Osteocyte (in vitro differentiated cells): ENCODE results near the gene ITCH. TPM values are rescaled to one million over a fixed set of nuclear protein-coding genes. Genes with fewer than 3 reads are reported as not detected.
"Not testable (repeated sequence)": the region's sequence is repeated elsewhere in the genome, so short reads cannot be mapped to it uniquely, and the experiment has no call there.

ENCODE experiments used
- DNase-seq: peaks from one replicate; pipeline ENCODE4 v3.0.0; 2021; ENCODE audit warnings: mixed read lengths; ENCODE audit not compliant: unreplicated experiment; ENCODE audit errors: extremely low spot score
- H3K27ac Mint-ChIP-seq: one replicate; pipeline ENCODE4 v1.8.0; 2021; ENCODE audit warnings: mild to moderate bottlenecking, mixed read lengths; ENCODE audit not compliant: unreplicated experiment
- H3K27me3 Mint-ChIP-seq: one replicate; pipeline ENCODE4 v1.8.0; 2021; ENCODE audit warnings: mixed read lengths; ENCODE audit not compliant: unreplicated experiment
- H3K36me3 Mint-ChIP-seq: one replicate; pipeline ENCODE4 v1.8.0; 2021; ENCODE audit warnings: mixed read lengths; ENCODE audit not compliant: unreplicated experiment
- H3K4me1 Mint-ChIP-seq: one replicate; pipeline ENCODE4 v1.8.0; 2021; ENCODE audit warnings: mixed read lengths; ENCODE audit not compliant: unreplicated experiment
- H3K4me3 Mint-ChIP-seq: one replicate; pipeline ENCODE4 v1.8.0; 2021; ENCODE audit warnings: mild to moderate bottlenecking, moderate library complexity, mixed read lengths; ENCODE audit not compliant: unreplicated experiment
- H3K9me3 Mint-ChIP-seq: one replicate; pipeline ENCODE4 v1.8.0; 2021; ENCODE audit warnings: mixed read lengths; ENCODE audit not compliant: unreplicated experiment
- total RNA-seq: library from RNA; stranded (reverse); gene quantifications from 2 replicates; pipeline ENCODE4 v1.2.1, GENCODE V29; 2021
- TF ChIP-seq, protein P1 (sequence below): fragments of 200-600 bp; sonication (generic); IDR thresholded peaks from 2 replicates; pipeline ENCODE4 v1.5.0; 2021; ENCODE audit warnings: antibody characterized with exemption, mild to moderate bottlenecking, moderate library complexity

ITCH gene
- total RNA-seq, 1 donor from 2014 or later, result 55.4 TPM

DNA sequence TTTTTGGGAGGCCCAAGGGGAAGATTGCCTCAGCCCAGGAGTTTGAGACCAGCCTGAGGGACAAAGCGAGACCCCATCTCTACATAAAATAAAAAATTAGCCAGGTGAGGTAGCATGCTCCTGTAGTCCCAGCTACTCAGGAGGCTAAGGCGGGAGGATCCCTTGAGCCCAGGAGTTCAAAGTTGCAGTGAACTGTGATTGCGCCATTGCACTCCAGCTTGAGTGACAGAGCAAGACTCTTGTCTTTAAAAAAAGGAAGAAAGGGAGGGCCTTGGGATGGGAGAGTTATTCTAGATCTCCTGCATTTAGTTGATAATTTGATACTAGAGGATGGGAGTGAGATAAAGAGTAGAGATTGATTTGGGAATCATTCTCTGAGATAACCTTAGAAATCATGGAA, 68.1 kb downstream of the ITCH start:
- Mint-ChIP-seq H3K27ac (no peak overlapping the region), H3K9me3 (no peaks in the 10 kb centered on the region), H3K36me3 (peaks cover 23% of the 10 kb centered on the region), H3K4me1 (no peaks in the 10 kb centered on the region), H3K4me3 (no peak overlapping the region), H3K27me3 (no peaks in the 10 kb centered on the region)
- TF ChIP-seq, protein P1, sequence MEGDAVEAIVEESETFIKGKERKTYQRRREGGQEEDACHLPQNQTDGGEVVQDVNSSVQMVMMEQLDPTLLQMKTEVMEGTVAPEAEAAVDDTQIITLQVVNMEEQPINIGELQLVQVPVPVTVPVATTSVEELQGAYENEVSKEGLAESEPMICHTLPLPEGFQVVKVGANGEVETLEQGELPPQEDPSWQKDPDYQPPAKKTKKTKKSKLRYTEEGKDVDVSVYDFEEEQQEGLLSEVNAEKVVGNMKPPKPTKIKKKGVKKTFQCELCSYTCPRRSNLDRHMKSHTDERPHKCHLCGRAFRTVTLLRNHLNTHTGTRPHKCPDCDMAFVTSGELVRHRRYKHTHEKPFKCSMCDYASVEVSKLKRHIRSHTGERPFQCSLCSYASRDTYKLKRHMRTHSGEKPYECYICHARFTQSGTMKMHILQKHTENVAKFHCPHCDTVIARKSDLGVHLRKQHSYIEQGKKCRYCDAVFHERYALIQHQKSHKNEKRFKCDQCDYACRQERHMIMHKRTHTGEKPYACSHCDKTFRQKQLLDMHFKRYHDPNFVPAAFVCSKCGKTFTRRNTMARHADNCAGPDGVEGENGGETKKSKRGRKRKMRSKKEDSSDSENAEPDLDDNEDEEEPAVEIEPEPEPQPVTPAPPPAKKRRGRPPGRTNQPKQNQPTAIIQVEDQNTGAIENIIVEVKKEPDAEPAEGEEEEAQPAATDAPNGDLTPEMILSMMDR, result no peak
- no peak for DNase-seq

DNA sequence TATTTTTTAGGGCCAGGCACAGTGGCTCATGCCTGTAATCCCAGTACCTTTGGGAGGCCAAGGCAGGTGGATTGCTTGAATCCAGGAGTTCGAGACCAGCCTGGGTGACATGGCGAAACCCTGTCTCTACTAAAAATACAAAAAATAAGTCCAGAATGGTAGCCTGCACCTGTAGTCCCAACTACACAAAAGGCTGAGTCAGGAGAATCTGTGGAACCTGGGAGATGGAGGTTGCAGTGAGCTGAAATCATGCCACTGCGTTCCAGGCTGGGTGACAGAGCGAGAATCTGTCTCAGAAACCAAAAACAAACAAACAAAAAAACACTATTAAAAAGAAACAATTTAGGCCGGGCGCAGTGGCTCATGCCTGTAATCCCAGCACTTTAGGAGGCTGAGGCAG, 69.6 kb downstream of the ITCH start:
- H3K27ac Mint-ChIP-seq, H3K27me3 Mint-ChIP-seq, H3K4me3 Mint-ChIP-seq, H3K9me3 Mint-ChIP-seq, H3K4me1 Mint-ChIP-seq, DNase-seq: not testable (repeated sequence)
- H3K36me3 Mint-ChIP-seq, result peaks cover 22% of the 10 kb centered on the region

DNA sequence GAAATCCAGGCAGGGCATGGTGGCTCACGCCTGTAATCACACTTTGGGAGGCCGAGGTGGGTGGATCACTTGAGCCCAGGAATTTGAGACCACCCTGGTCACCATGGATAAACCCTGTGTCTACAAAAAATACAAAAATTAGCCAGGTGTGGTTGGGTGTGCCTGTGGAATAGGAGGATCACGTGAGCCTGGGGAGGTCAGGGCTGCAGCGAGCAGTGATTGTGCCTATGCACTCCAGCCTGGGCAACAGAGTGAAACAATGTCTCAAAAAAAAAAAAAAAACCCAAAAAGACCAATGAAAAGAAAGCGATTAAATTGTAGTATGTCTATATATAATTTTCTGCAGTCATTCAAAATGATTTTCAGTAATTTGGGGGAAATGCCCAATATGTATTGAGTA, 70.3 kb downstream of the ITCH start:
- peaks cover 24% of the 10 kb centered on the region for H3K36me3 Mint-ChIP-seq
- H3K9me3 Mint-ChIP-seq, result no peaks in the 10 kb centered on the region
- no peaks in the 10 kb centered on the region for H3K27me3 Mint-ChIP-seq
- no peak overlapping the region for H3K27ac Mint-ChIP-seq
- H3K4me3 Mint-ChIP-seq, result no peak overlapping the region
- DNase-seq, result no peak
- H3K4me1 Mint-ChIP-seq, result no peaks in the 10 kb centered on the region
- TF ChIP-seq, protein P1, result no peak

DNA sequence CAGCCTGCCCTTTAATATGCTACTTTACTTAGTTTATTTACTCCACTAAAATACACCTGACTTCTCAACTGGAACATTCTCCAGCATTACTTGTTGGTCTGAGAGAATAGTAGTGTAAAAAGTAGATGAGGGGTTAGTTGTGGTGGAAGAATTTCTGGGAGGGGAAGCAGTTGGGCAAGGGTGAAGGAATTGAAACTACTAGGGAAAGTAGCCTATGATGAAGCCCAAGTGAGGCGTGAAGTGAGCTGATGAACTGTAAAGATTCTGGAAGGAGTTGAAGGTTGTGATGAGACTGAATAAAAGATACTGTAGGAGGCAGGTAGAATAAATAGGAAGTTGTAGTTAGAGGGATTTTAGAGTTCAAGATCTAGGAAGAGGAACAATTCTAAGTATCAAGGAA, 72.5 kb downstream of the ITCH start:
- TF ChIP-seq, protein P1, result no peak
- no peak for DNase-seq
- Mint-ChIP-seq H3K9me3 (no peaks in the 10 kb centered on the region), H3K36me3 (peaks cover 31% of the 10 kb centered on the region), H3K27me3 (no peaks in the 10 kb centered on the region), H3K4me1 (no peaks in the 10 kb centered on the region), H3K4me3 (no peak overlapping the region), H3K27ac (peak overlapping the region; percentile 1)

DNA sequence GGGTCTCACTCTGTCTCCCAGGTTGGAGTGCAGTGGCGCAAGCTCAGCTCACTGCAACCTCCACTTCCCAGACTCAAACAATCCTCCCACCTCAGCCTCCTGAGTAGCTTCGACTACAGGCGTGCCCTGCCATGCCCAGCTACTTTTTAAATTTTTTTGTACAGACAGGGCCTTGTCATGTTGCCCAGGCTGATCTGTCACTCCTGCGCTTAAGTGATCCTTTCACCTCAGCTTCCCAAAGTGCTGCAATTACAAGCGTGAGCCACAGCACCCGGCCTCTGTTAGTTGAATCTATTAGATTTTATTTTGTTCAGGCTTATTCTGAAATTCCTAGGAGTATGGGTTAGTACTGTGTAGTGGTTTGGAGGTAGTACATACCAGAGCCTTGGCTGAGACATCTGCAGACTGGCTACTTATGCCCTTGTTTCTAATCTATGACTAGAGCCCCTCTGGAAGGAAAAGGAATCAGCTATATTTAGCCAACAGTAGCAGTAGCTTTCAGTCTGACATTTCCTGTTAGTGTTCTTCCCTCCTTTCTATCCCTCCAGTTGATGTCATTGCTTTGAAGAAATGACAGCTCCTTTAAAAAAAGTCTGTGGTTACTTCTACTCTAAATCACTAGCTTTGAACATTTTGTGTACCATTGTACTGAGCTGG, 74.4 kb downstream of the ITCH start:
- Mint-ChIP-seq H3K4me1 (no peaks in the 10 kb centered on the region), H3K27me3 (no peaks in the 10 kb centered on the region), H3K36me3 (peaks cover 32% of the 10 kb centered on the region), H3K9me3 (no peaks in the 10 kb centered on the region), H3K27ac (peak overlapping the region; percentile 44), H3K4me3 (no peak overlapping the region)
- DNase-seq, result no peak
- TF ChIP-seq, protein P1, result no peak
